Cardiac muscle cell (in vitro differentiated cells and primary cell): ENCODE results near the gene CAMSAP2. TPM values are rescaled to one million over a fixed set of nuclear protein-coding genes. Genes with fewer than 3 reads are reported as not detected.
A peak's percentile ranks its signal among the peaks of the same experiment; 100 is the strongest.

ENCODE experiments used
- DNase-seq, 2 donors: peaks; one replicate each; pipeline versions ENCODE4 v3.0.0 to v3.0.0-alpha.2; 2010 to 2017; ENCODE audit warnings: low read depth in 1 of 2, low spot score in 1 of 2
- H3K27ac ChIP-seq: fragments of 200-600 bp; sonication (generic); 2 replicates; pipeline ENCODE4 v1.5.1; 2016
- H3K27me3 ChIP-seq: fragments of 200-600 bp; sonication (generic); 2 replicates; pipeline ENCODE4 v1.6.0; 2016; ENCODE audit warnings: control low read depth
- H3K36me3 ChIP-seq: fragments of 200-600 bp; sonication (generic); 2 replicates; pipeline ENCODE4 v1.5.1; 2016; ENCODE audit warnings: control low read depth
- H3K4me1 ChIP-seq: fragments of 200-600 bp; sonication (generic); 2 replicates; pipeline ENCODE4 v1.8.1; 2017; ENCODE audit warnings: low read depth, mild to moderate bottlenecking, mixed run types
- H3K4me3 ChIP-seq: fragments of 200-600 bp; sonication (generic); 2 replicates; pipeline ENCODE4 v1.5.1; 2016; ENCODE audit warnings: mild to moderate bottlenecking
- H3K9me3 ChIP-seq: fragments of 200-600 bp; sonication (generic); 2 replicates; pipeline ENCODE4 v1.5.1; 2017; ENCODE audit warnings: low read depth, mild to moderate bottlenecking, control low read depth
- CTCF ChIP-seq: IDR thresholded peaks from 2 replicates; pipeline ENCODE4 v1.5.1; 2012; ENCODE audit warnings: low read depth, mild to moderate bottlenecking, low read length
- polyA plus RNA-seq: library from polyadenylated mRNA; unstranded; fragments of >200 nt; fragmentation: Nextera tagmentation; extraction: Ambion mirVana; gene quantifications from 2 replicates; pipeline ENCODE4 v1.2.1, GENCODE V29; 2016
- total RNA-seq: library from RNA; depleted of rRNA; stranded (reverse); fragments of >200 nt; gene quantifications from 2 replicates; pipeline ENCODE4 v1.2.3, GENCODE V29; 2016

The CAMSAP2 gene
- 16.7 and 22.8 TPM in 2 replicates for total RNA-seq
- 12.6 and 13.6 TPM in 2 replicates for polyA plus RNA-seq

- H3K27me3 ChIP-seq = no peaks in the 10 kb centered on the region
- DNase-seq = peak; percentile 93 to 96
- H3K4me1 ChIP-seq = peaks cover 27% of the 10 kb centered on the region
- peak within 1 kb of the TSS; percentile 97 for H3K27ac ChIP-seq
- H3K36me3 ChIP-seq = no peaks in the 10 kb centered on the region
- H3K9me3 ChIP-seq = no peaks in the 10 kb centered on the region
- TF ChIP-seq CTCF = no peak
- peak within 1 kb of the TSS; percentile 90 for H3K4me3 ChIP-seq
These were observed at the start of gene CAMSAP2 for GRCh38 chr1:200738327-200738948. Gene CAMSAP2 (plus strand): TSS chr1:200738893. CDS start chr1:200739828, 935 bp downstream.

GRCh38 chr1:200692316-200692715, 46.4 kb upstream of the CAMSAP2 start:
- no peak for TF ChIP-seq CTCF
- H3K4me3 ChIP-seq = no peak overlapping the region
- no peaks in the 10 kb centered on the region for H3K27me3 ChIP-seq
- no peaks in the 10 kb centered on the region for H3K4me1 ChIP-seq
- DNase-seq = no peak
- no peaks in the 10 kb centered on the region for H3K36me3 ChIP-seq
- H3K9me3 ChIP-seq = no peaks in the 10 kb centered on the region
- no peak overlapping the region for H3K27ac ChIP-seq

GRCh38 chr1:200693327-200693726, 45.4 kb upstream of the CAMSAP2 start:
- H3K36me3 ChIP-seq = no peaks in the 10 kb centered on the region
- no peak overlapping the region for H3K27ac ChIP-seq
- H3K4me1 ChIP-seq = no peaks in the 10 kb centered on the region
- no peaks in the 10 kb centered on the region for H3K9me3 ChIP-seq
- no peaks in the 10 kb centered on the region for H3K27me3 ChIP-seq
- no peak for TF ChIP-seq CTCF
- H3K4me3 ChIP-seq = no peak overlapping the region
- no peak for DNase-seq

DNA sequence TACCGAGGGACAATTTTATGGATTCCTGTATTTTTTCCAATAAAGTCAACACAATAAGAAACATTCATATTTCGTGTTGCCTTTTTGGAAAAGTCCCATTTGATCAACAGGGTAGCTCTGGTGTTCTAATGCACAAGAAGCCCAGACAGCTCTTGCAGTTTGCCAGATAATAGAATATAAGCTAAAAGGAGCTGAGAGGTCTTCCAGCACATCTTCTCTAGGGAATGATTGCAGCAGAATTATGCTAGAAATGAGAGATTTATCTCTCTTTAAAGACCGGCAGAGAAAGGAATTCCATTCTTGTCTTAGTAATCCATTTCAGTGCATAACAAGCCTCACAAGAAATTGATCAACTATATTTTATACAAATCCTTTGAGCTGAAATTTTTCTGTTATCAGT, 44.0 kb upstream of the CAMSAP2 start:
- no peaks in the 10 kb centered on the region for H3K27me3 ChIP-seq
- H3K4me3 ChIP-seq = no peak overlapping the region
- H3K4me1 ChIP-seq = no peaks in the 10 kb centered on the region
- no peak for DNase-seq
- no peaks in the 10 kb centered on the region for H3K9me3 ChIP-seq
- no peak for TF ChIP-seq CTCF
- no peak overlapping the region for H3K27ac ChIP-seq
- no peaks in the 10 kb centered on the region for H3K36me3 ChIP-seq

DNA sequence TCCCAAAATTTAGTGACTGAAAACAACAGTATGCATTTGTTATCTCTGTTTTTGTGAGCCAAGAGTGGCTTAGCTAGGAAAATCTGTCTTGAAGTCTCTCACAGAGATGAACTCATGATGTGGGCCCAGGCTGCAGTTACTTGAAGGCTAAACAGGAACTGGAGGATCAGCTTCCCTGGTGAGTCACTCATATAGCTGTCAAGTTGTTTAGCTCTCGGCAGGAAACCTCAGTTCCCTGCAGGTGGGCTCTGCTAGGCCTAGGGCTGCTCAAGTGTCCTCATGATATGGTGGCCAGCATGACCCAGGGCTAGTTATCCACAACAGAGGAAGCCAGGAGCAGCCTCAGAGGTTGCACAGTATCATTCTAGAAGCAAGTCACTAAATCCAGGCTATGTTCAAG, 38.8 kb upstream of the CAMSAP2 start:
- H3K4me3 ChIP-seq = no peak overlapping the region
- DNase-seq = no peak
- H3K27me3 ChIP-seq = no peaks in the 10 kb centered on the region
- no peak overlapping the region for H3K27ac ChIP-seq
- no peaks in the 10 kb centered on the region for H3K4me1 ChIP-seq
- no peak for TF ChIP-seq CTCF
- H3K9me3 ChIP-seq = no peaks in the 10 kb centered on the region
- no peaks in the 10 kb centered on the region for H3K36me3 ChIP-seq
